Activated CD8-positive, alpha-beta memory T cell treated with anti-CD3 and anti-CD28 coated beads for 36 hours (primary cell): ENCODE data around the gene ATP8A1. TPM values are rescaled to one million over a fixed set of nuclear protein-coding genes. Genes with fewer than 3 reads are reported as not detected.
"Not testable (repeated sequence)": the region's sequence is repeated elsewhere in the genome, so short reads cannot be mapped to it uniquely, and the experiment has no call there.

ENCODE experiments used
- CTCF ChIA-PET: fragments of 350-600 bp; sonication (Branson Sonifier 250); formaldehyde crosslinking; loops from one replicate; lab custom pipeline; 2021; ENCODE audit warnings: antibody characterized with exemption; lab: Charles Lee
- POLR2A ChIA-PET: fragments of 350-600 bp; sonication (Branson Sonifier 250); formaldehyde crosslinking; loops from one replicate; lab custom pipeline; 2021; ENCODE audit warnings: antibody characterized with exemption; lab: Charles Lee
- total RNA-seq, 2 experiments: library from RNA; stranded (reverse); gene quantifications; one replicate each; pipeline ENCODE4 v1.2.3, GENCODE V29; 2021

The ATP8A1 gene
- total RNA-seq, 2 experiments from 2014 or later = 28.9 to 29.1 TPM

DNA sequence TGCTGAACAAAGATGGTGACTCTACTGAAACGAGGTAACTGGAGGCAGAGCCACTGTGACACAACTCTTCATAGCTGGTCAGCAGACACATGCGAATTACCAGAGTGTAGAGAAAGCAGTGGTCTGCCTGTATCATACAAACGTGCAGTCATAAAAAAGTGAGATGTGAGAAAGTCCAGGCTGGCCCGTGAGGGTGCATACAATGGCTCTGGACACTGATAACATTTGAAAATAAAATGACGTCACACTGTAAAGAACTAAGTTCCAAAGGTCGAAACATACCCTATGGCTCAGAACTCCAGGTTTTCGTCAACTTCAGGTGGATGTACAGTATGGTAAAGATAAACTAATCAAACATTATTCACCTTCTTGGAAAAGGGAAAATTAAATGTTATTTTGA is 163.9 kb downstream of the ATP8A1 start:
- POLR2A ChIA-PET = no interaction called here
- CTCF ChIA-PET = no interaction called here

- CTCF ChIA-PET = no interaction called here
- POLR2A ChIA-PET = no interaction called here
These were observed 166.9 kb downstream of the ATP8A1 start for GRCh38 chr4:42490015-42490414.

DNA sequence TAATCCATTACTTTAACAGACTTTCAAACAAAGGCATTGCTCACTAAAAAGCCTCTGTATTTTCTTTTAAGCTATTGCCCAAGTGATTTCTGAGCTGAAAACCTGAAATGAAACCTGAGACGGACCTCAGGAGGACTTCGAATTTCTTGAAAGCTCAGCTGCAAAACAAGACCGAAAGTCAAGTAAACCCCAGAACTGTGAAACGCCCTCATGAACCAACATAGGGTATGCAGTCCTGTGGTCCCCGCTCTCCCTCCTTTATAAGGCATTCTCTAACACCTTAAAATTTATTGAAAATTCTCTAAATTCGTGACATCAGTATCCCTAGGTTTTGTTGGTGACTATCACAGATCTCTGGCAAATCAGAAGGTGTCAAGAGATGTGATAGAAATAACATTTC is 167.8 kb downstream of the ATP8A1 start:
- CTCF ChIA-PET = no interaction called here
- POLR2A ChIA-PET = no interaction called here

DNA sequence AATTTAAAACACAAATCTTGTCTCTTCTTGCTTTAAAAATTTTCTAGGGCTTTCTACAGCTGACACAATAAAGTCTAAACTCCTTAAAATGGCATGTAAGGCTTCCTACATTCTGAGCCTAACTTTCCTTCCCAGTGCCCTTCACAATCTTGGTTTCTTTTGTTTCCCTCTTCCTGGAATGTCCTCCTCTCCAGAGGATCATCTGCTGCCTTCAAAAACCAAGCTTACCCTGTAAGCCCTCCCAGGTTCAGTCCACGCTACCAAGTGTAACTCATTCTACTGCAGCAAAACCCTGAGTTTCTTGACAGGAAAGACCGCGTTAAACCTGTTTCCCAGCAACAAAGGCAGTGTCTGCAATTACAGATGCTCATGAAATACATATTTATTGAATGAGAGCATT is 168.4 kb downstream of the ATP8A1 start:
- POLR2A ChIA-PET = no interaction called here
- CTCF ChIA-PET = no interaction called here

GRCh38 chr4:42488114-42488513 is 168.8 kb downstream of the ATP8A1 start:
- CTCF ChIA-PET = no interaction called here
- POLR2A ChIA-PET = no interaction called here

GRCh38 chr4:42487230-42487629 is 169.7 kb downstream of the ATP8A1 start:
- CTCF ChIA-PET = no interaction called here
- POLR2A ChIA-PET = no interaction called here

DNA sequence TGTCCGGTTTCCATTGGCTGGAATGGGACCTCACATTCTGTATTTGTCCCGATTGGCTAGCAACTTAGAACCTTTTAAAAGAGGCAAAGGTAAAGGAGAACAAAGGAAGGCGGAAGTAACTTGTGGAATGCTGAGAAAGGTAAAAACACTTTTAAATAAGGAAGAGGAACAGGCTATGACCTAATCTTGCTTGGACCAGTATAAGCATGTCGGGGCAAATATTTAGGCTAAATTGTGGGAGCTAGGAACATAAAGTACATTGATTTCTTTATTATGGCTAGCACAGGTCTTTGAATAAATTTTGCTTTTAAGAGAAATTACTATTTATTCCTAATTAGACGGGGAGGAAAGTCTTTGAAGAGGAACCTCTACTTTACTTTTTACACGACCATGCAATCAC is 170.7 kb downstream of the ATP8A1 start:
- CTCF ChIA-PET, POLR2A ChIA-PET: not testable (repeated sequence)

DNA sequence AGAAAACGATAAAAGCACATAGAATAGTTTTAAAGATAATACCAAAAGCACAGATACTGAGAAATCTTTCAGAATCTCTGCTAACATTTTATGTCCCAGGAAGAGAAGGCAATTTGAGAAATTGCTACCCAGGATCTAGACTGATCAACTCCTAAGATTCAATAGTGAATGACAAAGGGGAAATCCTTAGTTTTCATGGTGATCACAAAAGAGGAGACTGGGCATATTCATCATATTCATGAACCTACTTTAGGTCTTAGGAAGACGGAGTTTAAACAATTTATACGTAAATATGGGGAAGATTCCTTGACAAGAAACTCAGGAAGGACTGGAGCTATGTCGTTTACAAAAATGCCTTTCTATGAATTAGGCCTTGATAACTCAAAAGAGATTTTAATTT is 172.3 kb downstream of the ATP8A1 start:
- POLR2A ChIA-PET = no interaction called here
- CTCF ChIA-PET = no interaction called here

GRCh38 chr4:42483426-42484379 is 173.2 kb downstream of the ATP8A1 start:
- POLR2A ChIA-PET = no interaction called here
- CTCF ChIA-PET = no interaction called here

GRCh38 chr4:42482516-42483327 is 174.2 kb downstream of the ATP8A1 start:
- ChIA-PET POLR2A (no interaction called here), CTCF (no interaction called here)

DNA sequence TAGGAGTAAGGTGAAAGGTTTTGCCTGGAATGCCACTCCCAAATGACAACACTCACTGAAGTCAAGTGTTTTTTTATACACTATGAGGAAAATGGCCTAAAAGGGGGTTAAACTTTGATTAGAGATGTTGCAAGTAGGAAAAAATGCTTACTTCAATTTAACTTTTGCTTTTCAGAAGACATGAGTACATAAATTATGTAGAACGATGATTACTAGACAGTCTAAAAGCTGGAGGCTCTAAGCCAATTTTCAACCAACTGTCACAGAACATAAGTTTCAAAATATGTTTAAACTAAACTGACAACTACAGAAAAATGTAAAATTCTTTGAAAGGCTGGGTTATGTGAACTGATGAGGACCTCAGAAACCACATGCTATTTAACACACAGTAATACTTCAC is 176.2 kb downstream of the ATP8A1 start:
- CTCF ChIA-PET = no interaction called here
- POLR2A ChIA-PET = no interaction called here

GRCh38 chr4:42480281-42480680 is 176.6 kb downstream of the ATP8A1 start:
- POLR2A ChIA-PET = no interaction called here
- CTCF ChIA-PET = no interaction called here

DNA sequence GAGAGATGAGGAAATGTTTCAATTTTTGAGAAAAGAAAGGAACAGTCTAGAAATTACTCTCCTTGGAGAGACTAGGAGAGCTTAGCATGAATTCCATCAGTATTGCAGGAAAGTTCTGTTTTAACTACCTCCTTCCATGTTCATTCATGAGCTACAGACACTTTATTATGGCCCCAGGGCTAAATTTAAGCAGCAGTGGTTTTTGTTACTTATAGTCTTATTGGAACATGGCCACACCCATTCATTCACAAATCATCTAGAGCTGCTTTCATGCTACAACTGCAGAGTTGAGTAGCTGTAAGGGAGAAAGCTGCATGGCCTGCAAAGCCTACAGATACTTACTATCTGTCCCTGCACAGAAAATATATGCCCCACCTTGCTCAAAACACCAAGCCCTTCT is 178.0 kb downstream of the ATP8A1 start:
- POLR2A ChIA-PET = no interaction called here
- CTCF ChIA-PET = no interaction called here

DNA sequence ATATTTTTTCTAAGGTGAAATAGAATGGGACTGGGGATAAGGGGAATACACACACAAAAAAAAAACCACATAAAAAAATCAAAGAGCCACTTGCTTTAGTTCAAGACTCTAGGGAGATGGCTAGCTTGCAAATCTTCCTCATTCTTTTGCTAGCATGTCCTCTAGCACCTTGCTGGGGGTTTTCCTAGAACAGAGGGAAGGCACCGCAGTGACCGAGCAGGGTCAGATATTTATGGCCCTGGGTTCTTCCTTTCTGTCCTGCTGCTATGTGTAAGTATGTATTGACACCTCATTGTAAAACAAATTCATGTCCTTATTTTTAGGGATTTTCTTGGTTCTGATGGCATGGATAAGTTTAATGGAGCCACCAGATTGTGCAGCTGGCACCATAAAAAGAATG is 178.4 kb downstream of the ATP8A1 start:
- CTCF ChIA-PET = no interaction called here
- POLR2A ChIA-PET = no interaction called here

- CTCF ChIA-PET = no interaction called here
- POLR2A ChIA-PET = no interaction called here
These were observed 182.5 kb downstream of the ATP8A1 start for GRCh38 chr4:42474406-42474805.

DNA sequence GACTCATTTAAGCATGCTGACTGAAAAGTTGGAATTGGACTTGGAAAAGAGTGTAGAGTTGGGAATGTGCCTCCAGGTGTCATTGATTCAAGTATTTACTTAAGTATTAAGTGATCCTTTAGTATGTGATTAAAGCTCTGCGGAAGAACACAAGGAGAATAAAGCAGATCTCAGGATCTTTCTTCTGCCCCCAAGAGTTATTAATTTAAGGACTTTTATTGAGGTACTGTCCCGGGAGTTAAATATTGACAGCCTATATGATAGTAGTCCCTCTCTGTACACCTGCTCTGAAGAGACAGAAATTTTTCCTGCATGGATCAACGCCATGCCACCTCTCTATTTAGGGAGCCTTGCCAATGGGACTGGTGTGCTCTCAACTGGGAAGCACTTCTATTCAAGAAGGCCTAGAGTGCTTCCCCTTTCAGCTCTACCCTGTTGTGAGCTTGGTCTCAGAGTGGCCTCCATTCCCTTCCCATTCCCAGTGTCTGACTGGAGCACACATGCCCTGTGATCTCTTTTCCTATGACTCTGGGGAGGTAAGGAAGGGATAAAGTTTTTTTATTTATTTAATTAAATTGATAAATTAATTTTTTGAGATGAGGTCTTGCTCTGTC is 183.7 kb downstream of the ATP8A1 start:
- ChIA-PET CTCF (no interaction called here), POLR2A (no interaction called here)

GRCh38 chr4:42471896-42472295 is 185.0 kb downstream of the ATP8A1 start:
- CTCF ChIA-PET = no interaction called here
- POLR2A ChIA-PET = no interaction called here

DNA sequence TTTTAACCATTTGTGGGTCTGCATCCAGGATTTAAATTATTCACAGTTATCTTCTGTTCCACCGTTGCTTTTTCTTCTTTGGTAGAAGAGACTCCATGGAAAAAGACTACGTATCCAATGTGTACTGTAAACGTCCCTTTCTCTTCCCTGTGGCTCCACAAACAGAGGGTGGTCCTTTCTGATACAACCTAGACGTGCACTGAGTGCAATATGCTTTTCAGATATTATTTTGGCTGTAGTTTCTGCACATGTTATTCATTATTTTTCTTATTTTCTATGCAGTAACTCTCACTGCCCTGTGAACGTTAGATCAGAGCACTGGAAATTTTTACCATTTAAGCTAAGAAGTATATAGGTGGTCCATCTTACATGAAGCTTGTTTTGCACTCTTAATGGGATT is 186.9 kb downstream of the ATP8A1 start:
- CTCF ChIA-PET = no interaction called here

GRCh38 chr4:42467777-42468176 is 189.1 kb downstream of the ATP8A1 start:
- CTCF ChIA-PET = interaction anchor here (0.6 kb wide), 1 partner anchor 292 kb away, joined by 4 read pairs; no protein-coding TSS in a partner anchor
- POLR2A ChIA-PET = not testable (repeated sequence)

More for the DNA sequence above, 186.9 kb downstream of the ATP8A1 start:
- POLR2A ChIA-PET = no interaction called here

DNA sequence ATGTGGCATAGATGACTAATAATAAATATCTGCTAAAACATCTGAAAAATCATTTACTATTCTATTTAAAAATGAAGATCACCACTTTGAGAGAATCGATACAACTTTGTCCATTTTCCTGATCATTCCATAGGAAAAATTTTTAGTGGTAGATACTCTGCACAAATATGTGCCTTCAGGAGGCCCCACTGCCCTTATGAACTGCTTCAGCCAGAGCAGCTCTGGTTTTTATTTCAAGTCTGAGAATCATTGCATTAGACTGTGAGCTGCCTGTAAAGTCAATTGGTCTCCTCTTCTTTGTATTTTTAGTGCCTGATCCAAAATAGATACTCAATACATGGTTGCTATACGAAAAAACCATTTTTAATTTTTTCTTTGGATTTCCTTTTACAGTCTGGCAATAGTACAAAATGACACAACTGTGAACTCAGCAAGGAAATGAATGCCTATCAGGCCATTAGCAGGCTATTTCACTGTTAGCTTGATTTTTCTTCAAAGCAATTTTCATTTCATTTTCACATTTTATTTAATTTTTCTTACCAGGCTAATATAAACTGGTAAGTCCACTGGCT is 190.5 kb downstream of the ATP8A1 start:
- ChIA-PET CTCF (no interaction called here), POLR2A (no interaction called here)
